Right hindlimb (tissue), 1 donor: ENCODE measurements around the gene DLGAP4.

ENCODE experiments used
- DNase-seq: peaks from one replicate; pipeline ENCODE4 v3.0.0-alpha.2; 2018

The DLGAP4 gene

DNA sequence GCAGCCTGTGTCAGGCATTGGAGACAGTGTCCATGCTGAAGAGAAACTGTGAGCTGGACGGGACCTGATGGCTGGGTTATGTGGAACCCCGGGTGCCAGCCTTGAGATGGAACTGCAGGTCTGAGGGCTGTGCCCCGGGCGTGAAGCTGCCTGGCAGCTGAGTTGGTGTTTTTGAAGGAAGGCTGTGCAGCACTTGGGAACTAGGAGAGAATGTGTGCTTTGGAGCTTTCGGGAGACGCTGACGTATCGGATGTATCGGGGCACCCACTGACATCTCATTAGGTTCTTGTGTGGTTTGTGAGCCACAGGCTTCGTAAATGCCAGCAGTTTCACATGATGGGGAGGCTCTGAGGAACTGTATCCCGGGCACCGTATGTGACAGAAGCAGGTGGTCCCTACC is 2.2 kb downstream of the DLGAP4 start:
- no peak for DNase-seq

DNA sequence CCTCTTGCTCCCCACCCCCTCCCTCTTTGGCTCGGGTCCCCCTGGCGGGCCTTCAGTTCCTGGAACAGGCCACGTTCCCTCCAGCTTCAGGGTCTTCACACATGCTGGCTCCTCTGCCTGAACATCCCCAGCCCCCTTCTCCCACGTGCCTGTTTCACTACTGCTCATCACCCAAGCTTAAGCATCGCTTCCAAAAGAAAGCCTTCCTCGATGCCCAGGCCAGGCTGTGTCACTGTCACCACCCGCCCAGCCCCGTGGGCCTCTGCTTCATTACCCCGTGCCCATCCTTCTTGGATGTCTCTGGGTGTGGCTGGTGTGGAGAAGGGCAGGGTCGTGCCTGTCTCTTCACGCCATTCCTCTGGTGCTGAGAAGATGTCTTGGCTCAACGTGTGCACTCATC is 2.8 kb downstream of the DLGAP4 start:
- DNase-seq = no peak

DNA sequence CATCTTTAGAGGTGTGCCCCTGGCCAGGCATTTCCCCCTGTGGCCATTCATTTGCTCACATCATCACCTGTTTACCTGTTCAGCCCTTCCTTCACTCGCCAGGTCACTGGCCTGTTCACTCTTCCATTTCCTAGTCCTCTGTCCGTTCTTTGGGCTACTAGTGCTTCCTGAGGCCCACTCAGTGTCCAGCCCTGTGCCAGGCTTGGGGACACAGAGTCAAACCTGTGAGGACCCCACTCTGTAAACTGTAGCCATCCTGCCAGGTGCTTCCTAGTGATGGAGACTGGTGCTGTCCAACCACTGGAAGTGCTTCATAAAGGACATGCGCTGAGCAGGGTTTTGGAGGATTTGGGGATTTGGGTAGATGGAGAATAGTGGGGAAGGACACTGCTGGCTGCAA is 3.5 kb downstream of the DLGAP4 start:
- no peak for DNase-seq

DNA sequence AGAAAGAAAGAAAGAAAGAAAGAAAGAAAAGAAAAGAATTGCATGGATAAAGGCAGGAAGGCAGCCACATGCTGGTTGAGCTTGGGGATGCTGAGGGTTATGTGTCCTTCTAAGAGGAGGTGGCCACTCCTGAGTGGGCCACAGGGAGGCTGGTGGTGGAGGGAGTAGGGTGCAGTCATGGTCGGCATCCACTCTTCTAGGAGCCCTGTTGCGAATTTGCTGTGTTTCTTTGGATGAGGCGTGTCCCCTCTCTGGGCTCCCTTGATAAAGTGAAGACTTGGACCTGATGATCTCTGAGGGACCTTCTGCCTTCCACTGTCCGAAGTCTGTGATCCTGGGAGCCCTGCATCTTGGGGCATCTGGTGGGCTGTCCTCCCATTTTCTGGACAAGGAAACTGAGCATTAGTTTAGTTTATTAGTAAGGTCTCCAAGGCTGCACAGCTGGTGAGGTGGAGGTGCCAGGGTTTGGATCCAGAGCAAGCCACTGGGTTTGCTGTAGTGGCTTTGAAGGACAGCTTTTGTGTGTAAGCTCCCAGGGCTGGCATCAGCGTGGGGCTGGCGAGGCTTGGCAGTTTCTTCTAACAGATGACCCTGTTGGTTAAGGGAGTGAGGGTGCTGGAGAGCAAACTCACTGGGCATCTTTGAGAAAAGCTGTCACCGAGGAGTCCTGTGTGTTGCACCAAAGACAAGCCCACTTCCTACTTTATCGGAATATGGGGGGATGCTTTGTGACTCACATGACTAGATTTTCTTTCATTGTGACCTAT is 4.3 kb downstream of the DLGAP4 start:
- DNase-seq = no peak

DNA sequence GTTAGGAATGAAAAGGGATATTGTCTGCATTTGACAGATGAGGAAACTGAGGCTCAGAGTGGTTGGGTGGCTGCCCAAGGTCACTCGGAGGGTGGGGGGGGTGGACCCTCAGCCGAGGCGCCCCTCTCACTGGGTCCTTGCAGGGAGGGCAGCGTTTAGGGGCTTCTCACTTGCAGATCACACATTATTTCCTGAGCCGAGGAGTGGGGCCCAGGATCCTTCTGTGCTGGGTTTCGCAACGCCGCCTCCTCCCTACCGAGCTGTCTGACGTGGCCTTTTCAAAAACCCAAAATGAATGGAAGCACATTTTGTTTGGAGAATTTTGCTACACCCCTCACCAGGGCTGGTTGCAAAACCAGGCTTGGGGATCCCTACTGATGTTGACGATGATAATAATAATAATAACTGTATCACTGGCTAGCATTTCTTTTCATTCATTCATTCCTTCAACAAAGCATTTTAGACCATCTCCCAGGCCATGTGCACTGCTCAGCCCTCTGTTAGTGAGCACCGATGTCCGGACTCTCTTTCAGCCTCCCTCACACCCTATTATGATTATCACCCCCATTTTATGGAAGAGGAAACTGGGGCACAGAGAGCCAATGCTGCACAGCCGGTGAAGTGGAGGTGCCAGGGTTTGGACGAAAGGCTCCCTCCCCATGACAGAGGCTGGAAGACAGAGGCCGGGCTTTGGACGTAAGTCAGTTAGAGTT is 5.2 kb downstream of the DLGAP4 start:
- DNase-seq = no peak

DNA sequence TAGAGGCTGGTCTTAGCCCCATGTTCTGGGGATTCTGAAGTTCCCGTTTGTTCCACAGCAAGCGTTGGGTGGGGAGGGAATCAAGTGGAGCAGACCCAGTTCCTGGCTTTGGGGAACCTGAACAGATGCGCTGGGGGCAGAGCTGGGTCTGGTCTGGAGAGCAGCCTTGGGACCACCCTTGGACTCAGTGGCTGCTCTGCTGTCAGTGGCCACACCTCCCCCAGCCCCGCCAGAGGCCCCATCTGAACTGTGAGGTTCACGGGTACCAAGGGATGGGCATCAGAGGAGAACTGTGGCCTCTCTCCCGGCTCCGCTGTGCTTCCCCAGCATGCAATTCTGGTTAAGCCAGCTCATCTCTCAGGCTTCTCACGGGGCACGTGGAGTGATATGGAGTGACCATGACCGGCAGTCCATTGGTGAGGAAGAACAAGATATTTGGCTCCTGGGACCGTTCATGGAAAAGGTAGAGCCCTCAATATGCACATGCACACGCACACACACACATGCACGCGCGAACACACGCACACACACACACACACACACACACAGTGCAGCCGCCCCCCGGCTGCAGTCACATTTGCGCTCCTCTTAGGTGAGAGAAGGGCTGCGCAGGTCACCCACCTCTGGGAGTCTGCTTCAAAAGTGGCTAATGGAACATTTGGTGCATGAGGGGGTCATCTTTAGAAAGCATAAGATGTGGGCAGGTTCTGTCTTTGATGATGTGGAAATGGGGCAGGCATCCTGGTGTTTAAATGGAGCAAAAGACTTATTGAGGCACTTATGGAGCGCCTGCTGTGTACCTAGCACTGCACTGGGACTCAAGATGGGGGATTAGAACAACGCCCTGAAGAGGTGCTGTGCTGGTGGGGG is 6.0 kb downstream of the DLGAP4 start:
- DNase-seq = no peak

DNA sequence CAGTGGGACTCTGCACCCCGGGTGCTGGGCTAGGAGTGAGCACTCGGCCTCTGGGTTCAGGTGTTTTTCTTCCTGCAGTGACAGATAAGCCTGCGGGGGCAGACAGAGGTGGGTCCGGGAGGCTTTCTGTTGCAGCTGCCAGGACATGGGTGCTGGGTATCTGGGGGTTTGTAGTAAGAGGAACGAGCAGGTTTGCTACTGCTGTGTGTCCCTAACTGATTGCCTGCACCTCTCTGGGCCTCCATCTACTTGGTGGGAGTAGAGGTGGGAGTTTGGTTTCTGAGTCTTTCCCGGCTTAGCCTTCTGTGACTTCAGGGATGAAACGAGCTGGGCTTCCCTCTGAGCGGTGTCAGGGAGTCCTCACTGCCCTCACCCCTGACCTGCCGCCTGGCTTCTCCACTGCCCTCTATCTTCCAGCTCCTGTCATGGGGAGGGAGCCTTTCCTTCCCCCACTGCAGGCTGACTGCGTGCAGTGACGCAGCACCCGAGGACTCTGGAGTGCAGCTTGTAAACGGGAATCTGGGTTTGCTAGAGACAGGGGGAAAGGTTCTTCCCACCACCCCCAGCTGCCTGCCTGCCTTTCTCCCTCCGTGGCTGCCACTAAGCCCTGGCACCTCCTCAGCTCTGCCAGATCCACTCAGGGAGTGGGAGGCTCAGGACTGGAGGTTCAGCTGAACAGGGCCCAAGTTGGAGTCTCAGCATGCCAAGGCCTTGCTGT is 6.7 kb downstream of the DLGAP4 start:
- DNase-seq = no peak

DNA sequence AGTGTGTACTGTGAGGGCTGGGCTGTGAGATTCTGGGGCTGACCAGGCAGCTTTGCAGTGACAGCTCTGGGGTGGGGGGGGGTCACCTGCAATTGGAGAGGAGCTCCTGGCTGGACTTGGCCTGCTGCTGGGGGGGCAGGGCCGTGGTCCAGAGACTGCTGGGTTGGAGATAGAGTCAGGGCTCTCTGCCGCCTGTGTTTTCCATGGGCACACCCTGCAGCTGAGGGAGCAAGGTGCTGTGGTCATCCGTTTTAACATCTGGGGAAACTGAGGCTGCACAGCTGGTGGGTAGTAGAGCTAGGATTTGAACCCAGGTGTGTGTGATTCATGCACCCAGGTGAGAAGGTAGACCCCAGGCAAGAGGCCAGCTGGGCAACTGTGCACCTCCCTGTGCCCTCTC is 7.3 kb downstream of the DLGAP4 start:
- DNase-seq = no peak

DNA sequence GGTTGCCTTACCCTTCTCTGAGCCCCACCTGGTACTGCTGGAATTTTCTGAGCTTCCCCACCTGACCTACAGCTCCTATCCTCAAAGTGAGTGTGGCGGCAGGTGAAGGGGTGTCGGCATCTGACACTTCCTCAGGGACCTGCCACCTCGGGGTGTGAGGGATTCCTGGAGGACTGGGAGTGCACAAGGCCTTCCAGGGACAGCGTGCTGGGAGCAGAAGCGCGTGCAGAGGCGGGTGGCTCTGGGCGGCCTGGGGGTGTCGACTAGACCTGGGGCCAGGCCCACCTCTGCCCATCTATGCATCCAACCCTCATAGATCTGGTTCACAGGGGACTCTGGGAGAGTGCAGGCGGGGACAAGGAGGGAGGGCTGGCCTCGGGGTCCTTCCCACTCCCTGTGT is 7.8 kb downstream of the DLGAP4 start:
- DNase-seq = no peak

DNA sequence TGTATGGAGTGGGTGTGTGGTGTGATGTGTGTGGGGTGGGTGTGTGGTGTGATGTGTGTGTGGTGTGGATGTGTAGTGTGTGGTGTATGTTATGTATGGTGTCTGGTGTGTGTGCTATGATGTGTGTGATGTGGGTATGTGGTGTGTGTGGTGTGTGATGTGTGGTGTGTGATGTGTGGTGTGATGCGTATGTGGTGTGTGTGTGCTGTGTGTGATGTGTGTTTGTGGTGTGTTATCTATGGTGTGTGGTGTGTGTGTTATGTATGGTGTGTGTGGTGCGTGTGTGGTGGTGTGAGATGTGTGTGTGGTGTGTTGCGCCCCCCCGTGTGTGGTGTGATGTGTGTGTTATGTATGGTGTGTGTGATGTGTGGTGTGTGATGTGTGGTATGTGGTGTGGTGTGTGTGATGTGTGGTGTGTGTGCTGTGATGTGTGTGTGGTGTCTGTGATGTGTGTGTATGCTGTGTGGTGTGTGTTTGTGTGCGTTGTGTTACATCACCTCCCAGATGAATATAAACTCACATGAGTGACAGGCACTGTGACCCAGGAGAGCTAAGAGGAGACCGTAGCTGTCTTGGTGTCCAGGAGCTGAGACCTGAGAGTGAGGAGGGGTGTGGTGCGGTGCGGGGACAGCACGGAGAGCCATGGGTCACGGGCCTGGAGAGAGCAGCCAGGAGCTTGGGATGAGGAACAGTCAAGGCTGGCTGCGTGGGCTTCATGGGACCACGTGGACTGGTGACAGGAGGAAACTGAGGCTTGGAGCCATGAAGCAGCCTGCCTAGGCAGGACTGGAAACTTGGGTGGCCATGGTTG is 8.8 kb downstream of the DLGAP4 start:
- DNase-seq = no peak

DNA sequence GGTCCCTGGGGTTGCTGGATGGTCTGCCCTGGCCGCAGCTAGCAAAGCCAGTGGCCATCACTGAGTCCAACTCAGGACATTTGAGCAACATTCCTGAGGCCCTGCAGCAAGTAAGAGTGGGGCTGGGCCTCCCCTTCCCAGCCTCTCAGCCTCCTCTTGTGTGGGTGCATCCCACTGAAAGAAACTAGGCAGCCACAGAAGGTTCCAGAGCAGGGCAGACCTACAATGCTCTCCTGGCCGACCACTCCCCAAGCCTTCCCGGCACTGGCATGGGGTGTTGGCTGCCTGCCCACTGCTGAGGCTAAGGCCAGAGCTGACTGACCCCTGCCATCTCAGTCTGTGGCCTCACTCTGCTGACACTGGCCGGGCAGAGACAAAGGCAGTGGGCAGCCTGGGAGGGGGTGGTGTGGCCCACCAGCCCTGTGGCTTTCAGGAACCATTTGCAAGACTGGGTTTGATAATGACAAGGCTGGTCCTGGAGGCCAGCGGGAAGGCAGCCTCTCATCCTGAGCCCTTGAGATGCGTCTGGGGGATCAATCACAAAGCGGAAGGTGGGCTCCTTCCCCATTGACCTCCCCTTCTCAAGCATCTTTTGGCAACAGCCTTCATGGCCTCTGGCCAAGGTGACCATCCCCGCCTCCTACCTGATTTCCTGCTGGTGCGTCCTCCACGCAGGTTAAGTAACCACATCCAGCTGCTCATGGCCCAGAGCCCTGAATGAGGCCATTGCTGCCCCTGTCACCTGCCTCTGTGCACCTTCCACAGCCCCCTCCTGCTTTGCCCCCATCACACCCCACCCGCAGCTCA is 9.6 kb downstream of the DLGAP4 start:
- DNase-seq = no peak

DNA sequence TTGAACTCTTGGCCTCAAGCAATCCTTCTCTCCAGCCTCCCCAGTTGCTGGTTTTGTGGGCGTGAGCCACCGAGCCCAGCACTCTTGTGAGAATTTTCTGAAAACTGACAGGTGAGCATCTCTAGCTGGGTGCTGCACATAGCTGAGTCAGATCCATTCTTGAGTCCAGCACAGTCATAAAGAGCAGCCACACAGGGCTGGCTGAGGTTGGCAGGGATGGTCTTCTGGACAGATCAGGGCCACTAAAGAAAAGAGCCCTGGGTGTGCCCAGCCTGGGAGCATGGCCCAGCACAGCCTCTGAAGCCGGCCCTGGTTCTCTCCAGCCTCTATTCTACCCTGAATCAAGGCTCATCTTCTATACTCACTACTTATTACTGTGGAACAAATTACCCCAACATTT is 11.5 kb downstream of the DLGAP4 start:
- DNase-seq = no peak

DNA sequence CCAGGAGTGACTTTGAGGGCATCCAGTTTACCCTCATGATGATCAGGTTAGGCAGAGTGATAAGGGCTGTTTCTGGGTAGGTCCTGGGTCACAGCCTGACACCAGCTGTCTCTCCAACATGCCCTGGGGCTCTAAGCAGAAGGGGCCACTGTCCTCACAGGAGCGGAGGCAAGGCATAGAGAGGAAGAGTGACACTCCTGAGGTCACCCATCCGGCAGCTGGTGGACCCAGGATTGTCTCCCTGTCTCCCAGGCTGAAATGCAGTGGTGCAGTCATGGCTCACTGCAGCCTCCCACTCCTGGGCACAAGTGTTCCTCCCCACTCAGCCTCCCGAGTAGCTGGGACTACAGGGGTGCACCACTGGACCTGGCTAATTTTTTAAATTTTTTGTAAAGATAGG is 12.0 kb downstream of the DLGAP4 start:
- no peak for DNase-seq

DNA sequence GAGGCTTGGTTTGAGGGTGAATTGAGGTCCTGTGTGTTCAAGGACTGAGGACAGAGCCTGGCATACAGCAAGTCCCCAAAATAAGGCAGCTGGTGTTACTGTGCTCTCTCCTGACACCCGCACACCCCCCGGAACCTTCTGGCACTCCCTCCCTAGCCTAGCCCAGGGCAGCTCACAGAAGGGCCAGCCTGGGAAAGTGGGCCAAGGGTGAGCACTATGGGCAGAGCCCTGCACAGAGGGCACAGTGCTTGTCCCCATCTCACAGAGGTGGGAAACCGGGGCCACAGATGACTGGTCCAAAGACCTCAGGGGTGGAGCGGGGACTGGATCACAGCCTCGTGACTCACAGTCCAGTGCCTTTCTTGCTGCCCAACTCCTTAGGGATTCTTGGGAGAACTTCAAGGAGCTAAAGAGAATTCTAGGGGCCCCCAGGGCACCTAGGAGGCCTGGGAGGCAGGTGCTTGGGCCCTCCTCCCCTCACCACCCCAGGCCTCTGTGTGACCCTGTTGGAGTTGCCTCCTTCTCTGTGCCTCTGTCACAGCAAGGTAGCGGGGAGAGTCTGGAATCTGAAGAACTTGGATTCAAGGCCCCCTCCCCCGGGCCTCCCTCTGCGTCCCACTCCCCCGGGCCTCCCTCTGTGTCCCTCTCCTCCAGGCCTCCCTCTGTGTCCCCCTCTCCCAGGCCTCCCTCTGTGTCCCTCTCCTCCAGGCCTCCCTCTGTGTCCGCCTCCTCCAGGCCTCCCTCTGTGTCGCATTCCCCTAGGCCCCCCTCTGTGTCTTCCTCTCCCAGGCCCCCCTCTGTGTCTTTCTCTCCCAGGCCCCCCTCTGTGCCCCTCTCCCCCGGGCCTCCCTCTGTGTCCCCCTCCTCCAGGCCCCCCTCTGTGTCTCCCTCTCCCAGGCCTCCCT is 13.5 kb downstream of the DLGAP4 start:
- no peak for DNase-seq

DNA sequence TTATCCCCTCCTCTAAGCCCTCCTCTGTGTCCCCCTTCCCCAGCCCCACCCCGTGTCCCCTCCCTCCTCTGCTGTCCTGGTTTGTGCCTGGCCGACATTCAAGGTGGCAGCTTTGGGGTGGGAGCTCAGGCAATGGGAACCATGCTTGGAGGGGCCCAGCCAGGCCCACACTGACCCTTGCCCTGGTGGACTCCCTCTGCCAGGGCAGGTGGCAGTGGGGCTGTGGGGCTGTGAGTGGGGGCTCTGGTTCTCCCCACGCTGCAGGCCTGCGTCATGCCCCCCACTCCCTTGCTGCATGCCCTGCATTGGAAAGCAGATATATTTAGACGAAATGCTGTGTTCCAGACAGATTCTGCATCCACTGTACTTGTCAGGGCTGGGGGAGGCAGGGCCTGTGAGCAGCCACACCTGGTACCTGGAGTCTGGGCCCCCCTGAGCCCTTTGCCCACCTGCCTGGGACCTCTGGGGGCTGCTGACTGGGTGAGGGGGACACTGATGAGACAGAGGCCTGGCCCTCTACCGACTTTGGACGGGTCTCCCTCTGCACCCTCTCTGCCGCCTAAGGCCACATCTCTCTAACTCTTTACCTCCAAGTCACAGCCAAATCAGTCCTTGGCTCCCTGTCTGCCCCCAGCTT is 14.2 kb downstream of the DLGAP4 start:
- DNase-seq = no peak

DNA sequence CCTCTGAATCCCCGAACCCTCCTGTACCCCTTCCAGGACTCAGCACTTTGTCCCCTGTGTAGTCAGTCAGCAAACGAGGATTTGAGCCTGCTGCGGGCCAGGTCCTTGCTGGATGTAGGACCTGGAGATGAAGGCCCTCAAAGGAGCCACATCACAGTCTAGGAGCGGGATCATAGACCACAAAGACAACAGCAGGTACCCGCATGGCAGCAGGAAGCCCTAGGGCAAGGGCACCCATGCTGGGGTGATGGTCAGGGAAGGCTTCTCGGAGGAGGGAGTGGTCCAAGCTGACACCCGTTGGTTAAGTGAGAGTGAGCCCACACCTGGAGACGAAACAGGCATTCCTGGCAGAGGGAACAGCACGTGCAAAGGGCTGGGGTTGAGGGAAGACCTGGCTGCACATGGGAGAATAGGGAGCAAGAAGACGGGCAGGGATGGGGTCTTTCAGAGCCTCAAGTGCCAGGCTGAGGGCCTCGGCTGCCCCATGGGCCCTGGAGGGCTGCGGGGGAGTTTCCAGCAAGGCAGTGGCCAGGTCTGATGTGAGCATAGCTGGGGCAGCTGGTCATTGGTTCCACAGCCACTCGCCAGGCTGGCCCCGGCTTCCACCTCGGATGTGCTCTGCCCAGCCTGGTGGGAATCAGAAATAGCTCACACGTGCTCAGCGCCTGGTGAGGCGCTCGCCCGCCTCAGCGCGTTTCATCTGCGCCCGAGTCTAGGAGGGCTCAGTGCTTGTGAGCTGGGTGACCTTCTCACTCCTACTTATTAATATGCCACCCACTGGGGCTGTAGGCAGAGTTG is 15.0 kb downstream of the DLGAP4 start:
- no peak for DNase-seq

DNA sequence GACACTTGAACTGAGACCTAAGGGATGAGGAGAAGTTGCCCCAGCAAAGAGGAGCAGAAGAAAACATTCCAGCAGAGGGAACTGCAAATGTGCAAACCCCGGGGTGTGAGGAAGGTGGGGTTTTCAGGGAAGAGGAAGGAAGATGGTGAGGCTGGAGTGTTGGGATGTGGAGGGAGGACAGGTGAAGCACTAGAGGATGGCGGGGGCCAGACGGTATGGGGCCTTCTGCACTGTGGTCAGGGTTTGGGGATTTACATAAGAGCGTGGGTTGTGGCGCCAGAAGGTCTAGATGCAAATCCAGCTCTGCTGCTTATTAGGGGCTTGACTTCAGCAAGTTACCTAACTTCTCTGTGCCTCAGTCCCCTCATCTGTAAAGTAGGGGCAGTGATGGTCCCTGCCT is 16.0 kb downstream of the DLGAP4 start:
- DNase-seq = no peak

DNA sequence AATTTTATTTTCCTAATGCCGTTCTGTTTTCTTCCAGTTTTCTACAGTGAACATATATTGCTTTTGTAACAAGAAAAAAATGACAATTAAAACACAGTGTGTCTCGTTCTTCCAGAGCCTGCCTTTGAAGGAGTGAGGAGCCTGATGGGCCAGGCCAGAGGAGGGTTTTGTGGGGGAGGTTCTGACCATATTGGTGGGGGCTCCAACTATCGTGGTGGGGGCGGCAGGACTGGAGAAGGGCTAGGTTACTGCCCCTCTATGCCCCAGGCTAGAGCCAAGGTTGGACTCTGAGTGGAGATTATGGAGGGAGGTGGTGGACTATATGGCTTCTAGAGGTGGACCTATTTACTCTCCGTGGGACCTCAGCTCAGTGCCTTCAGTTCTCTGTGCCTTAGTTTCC is 24.0 kb downstream of the DLGAP4 start:
- no peak for DNase-seq

DNA sequence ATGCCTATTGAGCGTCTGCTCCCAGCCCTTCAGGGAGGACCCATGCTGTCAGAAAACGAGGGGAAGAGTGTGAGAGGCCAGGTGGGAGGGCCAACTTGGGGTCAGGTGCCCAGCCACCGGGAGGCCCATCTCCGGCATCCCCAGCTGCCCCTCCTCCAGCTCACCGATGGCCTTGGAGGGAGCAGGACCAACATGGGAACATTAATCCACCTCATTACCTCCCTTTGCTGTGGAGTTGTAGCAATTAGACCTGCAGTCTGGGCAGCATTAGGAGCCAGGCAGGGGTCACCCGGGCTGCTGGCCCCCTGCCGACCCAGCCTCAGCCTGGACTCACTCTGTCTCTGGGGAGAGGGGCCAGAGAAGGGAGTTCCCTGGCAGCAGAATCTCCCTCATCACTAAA is 25.1 kb downstream of the DLGAP4 start:
- no peak for DNase-seq
